Testis (tissue), 2 donors: Measurements from ENCODE around the gene PAX3.

Experiments used
- POLR2A ChIP-seq: fragments of 450-650 bp; IDR thresholded peaks from one replicate; pipeline ENCODE4 v1.6.1; 2017; ENCODE audit warnings: antibody characterized with exemption, mild to moderate bottlenecking, moderate library complexity
- TF ChIP-seq, protein P1 (sequence below), 3 experiments: fragments of 450-650 bp in 2 of 3; fragments of 200-600 bp in 1 of 3; sonication (generic) in 1 of 3; IDR thresholded peaks; one replicate each; pipeline ENCODE4 v1.5.1; 2016 to 2019; ENCODE audit warnings: antibody characterized with exemption in 3 of 3, mild to moderate bottlenecking in 2 of 3, moderate library complexity in 1 of 3

DNA sequence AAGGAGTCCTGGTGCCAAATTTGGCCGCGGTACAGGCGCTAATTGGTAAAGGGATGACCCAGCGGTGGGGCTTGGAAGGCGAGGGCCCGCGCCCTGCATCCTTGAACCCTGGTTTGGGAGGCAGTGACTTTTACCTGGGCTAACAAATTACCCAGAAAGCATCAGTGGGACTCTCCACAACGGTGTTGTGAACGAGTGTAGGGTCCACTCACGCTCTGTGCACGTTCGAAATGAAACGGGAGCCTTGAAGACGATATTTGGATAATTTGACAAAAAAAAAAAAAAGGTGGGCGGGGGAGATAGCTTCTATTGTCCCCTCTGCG, 3.0 kb upstream of the PAX3 start:
- TF ChIP-seq, protein P1, sequence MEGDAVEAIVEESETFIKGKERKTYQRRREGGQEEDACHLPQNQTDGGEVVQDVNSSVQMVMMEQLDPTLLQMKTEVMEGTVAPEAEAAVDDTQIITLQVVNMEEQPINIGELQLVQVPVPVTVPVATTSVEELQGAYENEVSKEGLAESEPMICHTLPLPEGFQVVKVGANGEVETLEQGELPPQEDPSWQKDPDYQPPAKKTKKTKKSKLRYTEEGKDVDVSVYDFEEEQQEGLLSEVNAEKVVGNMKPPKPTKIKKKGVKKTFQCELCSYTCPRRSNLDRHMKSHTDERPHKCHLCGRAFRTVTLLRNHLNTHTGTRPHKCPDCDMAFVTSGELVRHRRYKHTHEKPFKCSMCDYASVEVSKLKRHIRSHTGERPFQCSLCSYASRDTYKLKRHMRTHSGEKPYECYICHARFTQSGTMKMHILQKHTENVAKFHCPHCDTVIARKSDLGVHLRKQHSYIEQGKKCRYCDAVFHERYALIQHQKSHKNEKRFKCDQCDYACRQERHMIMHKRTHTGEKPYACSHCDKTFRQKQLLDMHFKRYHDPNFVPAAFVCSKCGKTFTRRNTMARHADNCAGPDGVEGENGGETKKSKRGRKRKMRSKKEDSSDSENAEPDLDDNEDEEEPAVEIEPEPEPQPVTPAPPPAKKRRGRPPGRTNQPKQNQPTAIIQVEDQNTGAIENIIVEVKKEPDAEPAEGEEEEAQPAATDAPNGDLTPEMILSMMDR (IDR thresholded peaks at IDR 0.05) = no peak
- TF ChIP-seq POLR2A = no peak
